NCI-H2081 treated with DMSO at 0.1 percent for 48 hours (cell line): Measurements from ENCODE around the gene UCK2.
A peak's percentile ranks its signal among the peaks of the same experiment; 100 is the strongest.

Experiments
- DNase-seq: peaks from one replicate; lab custom pipeline; 2025; lab: John Stamatoyannopoulos, UW

The UCK2 gene

GRCh38 chr1:165855010-165855838, 27.8 kb downstream of the UCK2 start:
- no peak for DNase-seq

DNA sequence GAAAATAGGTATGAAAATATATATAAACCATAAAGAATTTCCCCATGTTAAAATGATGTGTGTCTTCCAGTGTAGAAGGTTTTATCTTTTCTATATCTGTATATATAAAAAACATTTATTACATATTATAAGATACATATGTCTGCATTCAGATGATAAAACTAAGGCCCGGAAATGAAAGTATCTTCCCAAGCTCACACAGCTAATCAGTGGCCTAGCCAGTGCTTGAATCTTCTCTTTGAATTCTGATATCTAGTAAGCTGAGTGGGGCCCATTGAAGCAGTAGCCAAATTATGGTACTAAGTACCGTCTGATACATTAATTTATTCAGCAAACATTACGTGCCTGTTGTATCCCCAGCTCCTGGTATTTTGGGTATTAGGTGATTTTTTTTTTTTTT, 28.6 kb downstream of the UCK2 start:
- DNase-seq, result no peak

DNA sequence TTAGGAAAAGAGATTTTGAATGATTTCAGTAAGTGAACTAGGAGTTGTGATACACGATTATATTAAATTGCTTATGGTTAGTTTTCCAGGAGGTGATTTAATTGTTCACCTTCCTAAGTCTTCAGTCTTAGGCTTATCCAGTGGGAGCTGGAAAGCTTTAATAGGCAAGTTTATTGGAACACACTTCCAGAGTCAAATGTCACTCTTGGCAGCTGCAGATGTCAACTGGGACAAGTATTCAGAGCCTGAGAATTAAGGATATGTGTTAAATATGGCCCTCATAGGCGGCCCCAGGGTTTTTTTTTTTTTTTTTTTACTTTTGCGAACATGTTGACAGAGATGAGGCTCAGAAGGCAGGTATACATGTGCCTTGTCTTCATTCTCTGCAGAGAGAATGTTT, 29.2 kb downstream of the UCK2 start:
- DNase-seq, result no peak

- DNase-seq, result no peak
These were observed 29.8 kb downstream of the UCK2 start for GRCh38 chr1:165857046-165857801.

DNA sequence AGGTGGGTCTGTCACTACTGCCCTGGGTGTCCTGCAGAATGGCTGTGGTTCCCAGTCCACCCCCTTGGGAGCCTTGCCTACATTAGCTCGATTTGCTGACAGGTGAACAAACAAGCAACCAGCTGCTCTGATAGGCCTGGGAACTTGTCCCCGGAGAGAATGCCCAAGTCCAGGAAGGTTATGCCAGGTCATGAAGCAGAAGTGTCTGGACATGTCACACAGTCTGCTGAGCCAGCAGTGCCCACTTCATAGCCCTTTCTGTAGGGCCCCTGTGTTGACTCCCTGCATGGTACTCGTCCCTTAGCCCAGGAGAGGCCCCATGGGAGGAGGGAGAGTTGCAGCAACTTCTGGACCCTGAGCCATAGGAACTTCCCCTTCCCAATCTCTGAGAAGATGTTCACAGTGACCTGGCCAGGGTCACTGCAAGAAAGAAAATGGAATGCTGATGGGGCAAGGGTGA, 31.0 kb downstream of the UCK2 start:
- DNase-seq, result peak; percentile 29

DNA sequence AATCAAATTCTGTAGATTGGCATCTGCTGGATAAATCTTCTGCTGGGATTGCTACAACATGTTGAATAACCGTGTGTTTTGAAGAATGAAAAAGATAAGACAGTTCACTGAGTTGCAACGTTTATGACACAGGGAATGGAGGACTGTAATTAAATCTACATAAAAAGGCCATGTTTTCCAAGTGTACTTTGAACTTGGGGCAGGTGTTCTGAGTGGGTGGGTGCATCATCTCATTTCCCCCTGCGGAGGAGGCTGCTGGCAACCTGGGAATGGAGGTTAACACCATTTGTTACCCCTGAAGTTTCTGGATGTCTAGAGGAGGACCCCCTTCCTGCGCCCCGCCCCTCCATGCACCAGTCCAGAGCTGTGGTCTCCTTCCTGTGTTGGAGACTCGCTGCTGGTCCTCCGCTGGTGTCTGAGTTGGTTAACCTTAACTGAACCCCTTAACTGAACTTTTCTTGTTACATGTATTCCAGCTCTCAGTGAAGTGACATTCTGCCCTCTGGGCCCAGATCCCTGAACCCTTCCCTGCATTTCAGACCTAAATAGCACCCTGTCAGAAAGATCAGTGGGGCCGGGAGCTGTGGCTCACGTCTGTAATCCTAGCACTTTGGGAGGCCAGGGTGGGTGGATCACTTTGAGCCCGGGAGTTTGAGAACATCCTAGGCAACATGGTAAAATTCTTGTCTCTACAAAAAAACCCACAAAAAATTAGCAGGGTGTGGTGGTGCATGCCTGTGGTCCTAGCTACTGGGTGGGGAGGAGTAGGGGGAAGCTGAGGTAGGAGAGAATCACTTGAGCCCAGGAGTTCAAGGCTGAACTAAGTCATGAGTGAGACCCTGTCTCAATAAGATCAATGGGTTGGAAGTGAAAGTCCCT, 31.8 kb downstream of the UCK2 start:
- no peak for DNase-seq

- no peak for DNase-seq
These were observed 32.7 kb downstream of the UCK2 start for GRCh38 chr1:165860065-165860464.

DNA sequence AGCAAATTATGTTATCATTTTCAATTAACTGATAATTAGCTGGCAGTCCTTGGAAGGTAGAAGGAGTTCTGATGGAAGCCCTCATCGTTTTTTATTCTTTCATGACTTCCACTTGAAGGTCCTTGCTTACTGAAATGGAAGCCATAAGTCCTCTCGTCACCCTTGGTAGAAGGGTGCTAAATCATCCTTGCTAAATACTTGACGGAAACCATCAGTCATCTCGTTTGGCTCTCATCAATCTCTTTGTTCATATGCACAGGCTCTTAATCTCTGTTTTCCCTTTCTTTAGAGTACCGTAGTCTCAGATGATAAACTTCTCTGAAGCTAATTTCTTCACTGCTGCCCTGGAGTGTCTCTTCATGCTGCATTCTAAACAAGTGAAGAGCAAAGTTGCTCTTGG, 34.5 kb downstream of the UCK2 start:
- no peak for DNase-seq

DNA sequence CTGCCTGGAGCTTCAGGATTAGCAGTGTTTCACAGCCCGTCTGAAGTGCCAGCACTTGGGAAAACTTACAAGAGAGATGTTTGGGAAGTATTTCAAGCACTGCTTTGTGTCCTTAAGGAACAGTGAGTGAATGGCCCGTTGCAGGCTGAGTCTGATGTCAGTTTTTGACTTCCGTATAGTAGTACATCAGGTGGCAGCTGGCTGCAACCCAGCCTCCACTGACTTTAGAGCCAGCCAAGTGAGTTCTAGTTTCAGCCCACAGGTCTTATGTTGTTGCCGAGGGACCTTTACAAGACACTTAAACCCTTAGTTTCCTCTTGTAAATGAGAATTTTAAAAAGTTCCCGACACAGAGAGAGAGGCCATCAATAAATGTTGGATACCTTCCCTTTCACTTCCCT, 35.0 kb downstream of the UCK2 start:
- DNase-seq, result no peak

- no peak for DNase-seq
These were observed 35.9 kb downstream of the UCK2 start for GRCh38 chr1:165863346-165863745.

- no peak for DNase-seq
These were observed 38.4 kb downstream of the UCK2 start for GRCh38 chr1:165865633-165866340.

DNA sequence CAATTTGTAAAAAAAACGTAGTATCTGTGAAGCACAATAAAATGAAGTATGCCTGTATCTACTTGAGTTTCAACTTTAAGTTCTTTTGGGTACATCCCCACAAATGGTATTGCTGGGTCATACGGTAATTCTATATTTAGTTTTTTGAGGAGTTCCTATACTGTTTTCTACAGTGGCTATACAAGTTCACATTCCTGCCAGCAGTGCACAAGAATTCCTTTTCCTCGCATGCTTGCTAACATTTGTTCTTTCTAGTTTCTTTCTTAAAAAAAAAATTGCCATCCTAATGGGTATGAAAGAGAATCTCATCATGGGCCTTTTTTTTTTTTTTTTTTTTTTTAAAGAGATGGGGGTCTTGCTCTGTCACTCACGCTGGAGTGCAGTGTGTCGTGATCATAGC, 41.9 kb downstream of the UCK2 start:
- DNase-seq, result no peak

DNA sequence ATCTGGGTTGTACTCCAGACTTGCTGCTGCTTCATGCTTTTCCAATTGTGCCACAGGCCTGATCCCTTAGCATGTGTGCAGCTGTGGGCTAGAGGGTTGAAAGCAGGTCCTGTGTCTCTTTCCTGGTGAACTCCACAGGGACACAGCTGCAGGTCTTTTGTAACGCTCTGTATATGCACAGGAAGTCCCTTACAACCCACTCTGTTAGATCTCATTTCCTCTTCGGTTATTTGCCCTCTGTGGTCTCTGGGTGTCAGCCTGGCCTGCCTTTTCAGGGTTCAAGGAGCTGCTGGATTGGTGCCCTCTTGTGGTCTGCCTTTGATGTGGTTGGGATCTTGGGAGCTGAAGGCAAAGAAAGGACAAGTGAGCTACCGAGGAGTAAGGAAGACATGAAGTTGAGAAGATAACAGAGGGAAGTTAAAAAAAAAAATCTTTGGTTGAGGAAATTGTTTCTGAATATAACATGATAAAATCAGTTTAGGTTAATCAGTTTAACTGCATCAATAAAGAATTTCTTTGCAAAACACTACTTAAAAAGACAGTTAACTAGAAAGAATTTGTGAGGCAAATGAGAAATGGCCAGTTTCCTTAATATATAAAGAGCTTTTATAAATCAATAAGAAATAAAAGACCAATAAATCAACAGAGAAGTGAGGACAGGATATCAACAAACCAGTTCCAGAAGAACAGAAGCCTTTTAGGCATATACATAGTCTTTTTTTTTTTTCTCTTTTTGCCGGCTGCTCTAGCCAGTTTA, 44.1 kb downstream of the UCK2 start:
- DNase-seq, result no peak

GRCh38 chr1:165873481-165873880, 46.1 kb downstream of the UCK2 start:
- no peak for DNase-seq

DNA sequence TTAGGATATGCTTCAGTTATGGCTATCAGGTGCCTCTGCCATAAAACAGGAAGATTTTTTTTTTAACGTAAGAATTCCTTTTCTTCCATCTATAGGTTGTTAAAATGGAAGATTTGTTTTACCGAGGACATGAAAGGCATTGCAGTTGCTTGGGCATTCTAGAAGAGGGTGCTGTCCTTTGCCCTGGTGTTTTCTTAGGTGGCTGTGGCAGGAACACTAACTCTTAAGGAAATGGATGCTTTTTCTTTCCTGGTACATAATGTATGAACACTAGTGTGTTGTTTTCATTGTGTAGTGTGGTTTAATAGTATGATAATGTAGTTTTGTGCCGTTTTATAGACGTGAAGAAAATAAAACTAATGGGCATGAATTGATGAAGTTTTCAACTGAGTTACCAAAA, 47.2 kb downstream of the UCK2 start:
- DNase-seq, result no peak

DNA sequence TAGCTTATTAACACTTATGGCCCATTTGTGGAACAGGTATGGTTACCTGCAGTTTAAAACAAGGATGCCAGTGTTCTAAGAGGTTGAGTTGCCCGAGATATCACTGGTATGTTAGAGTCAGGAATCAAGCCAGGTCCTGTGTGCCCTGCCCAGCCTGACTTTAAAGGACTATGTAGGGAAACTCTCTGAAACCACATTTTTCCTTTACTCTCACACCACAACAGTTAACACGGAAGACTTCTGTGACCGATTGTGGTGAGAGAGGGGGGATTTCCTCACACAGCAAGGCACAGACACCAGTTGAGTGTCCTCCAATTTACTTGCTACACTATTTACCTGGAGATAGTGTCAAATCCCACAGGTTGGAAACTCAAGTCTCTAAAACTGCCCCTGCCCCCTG, 47.8 kb downstream of the UCK2 start:
- DNase-seq, result no peak

- no peak for DNase-seq
These were observed 48.2 kb downstream of the UCK2 start for GRCh38 chr1:165875604-165876003.

DNA sequence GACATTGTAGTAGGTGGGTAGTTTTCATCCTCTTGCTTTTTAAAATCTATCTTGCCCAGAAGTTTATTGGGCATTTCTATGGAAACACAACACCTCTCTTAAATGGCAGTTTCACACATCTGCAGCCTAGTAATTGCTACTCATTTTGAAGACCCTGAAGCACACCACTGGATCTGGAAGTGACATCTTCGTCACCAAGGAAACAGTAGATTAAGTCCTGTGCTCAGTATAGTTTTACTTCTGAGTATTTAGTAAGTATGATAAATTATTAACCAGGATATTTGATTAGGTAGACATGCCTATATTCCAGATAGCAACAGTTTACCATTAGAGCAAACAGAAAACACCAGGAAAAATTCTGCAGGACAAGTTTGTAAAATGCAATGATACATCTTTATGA, 48.7 kb downstream of the UCK2 start:
- DNase-seq, result no peak

DNA sequence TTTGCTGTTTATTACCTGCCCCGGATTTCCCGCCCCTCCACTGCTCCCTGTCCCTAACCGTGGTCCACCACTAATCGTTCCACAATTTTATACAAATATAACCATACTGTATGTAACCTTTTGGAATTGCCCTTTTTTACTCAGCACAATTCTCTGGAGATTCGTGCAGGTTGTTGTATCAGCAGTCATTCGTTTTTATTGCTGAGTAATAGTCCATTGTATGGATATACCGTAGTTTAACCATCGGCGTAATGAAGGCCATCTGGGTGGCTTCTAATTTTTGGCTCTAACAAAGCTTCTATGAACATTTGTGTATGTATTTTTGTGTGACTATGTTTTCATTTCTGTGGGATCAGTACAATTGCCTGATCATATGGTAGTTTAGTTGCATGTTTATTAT, 50.0 kb downstream of the UCK2 start:
- no peak for DNase-seq

DNA sequence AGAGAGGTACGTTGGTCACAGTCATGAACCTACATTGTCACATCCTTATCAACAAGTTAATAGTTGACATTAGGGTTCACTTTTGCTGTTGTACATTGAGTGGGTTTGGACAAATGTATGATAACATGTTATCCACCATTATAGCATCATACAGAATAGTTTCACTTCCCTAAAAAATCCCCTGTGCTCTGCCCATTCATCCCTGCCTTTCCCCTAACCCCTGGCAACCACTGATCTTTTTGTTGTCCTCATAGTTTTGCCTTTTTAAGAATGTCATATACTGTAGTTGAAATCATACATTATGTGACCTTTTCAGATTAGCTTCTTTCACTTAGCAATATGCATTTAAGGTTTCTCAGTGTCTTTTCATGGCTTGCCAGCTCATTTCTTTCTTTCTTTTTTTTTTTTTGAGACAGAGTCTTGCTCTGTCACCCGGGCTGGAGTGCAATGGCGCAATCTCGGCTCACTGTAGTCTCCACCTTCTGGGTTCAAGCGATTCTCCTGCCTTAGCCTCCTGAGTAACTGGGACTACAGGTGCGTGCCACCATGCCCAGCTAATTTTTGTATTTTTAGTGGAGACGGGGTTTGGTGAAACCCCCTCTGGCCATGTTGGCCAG, 50.6 kb downstream of the UCK2 start:
- DNase-seq, result no peak

- no peak for DNase-seq
These were observed 52.5 kb downstream of the UCK2 start for GRCh38 chr1:165879946-165880345.
